WTC11 (cell line): ENCODE results near the gene POLR2L. TPM values are rescaled to one million over a fixed set of nuclear protein-coding genes. Genes with fewer than 3 reads are reported as not detected.
A peak's percentile ranks its signal among the peaks of the same experiment; 100 is the strongest.

Source experiments
- ATAC-seq: fragments of 200-7000 bp; cut with Tn5 transposase; 2 replicates; pipeline ENCODE4 v1.10.0; 2021; ENCODE audit warnings: mild to moderate bottlenecking, moderate library complexity
- CTCF ChIA-PET: fragments of 300-600 bp; sonication (Branson Sonifier 250); formaldehyde crosslinking; loops from one replicate; lab custom pipeline; 2021; ENCODE audit warnings: antibody characterized with exemption; lab: Charles Lee
- POLR2A ChIA-PET: fragments of 350-600 bp; sonication (Branson Sonifier 250); formaldehyde crosslinking; loops from one replicate; lab custom pipeline; 2021; ENCODE audit warnings: antibody characterized with exemption; lab: Charles Lee
- DNase-seq: peaks from one replicate; pipeline ENCODE4 v3.0.0; 2021; ENCODE audit warnings: low spot score
- H3K27ac Mint-ChIP-seq: 2 replicates; pipeline ENCODE4 v1.8.0; 2021; ENCODE audit warnings: mixed read lengths
- H3K27me3 Mint-ChIP-seq: 2 replicates; pipeline ENCODE4 v1.8.0; 2021; ENCODE audit warnings: low read depth, mild to moderate bottlenecking, moderate library complexity, mixed read lengths
- H3K36me3 Mint-ChIP-seq: 2 replicates; pipeline ENCODE4 v1.8.0; 2021; ENCODE audit warnings: mixed read lengths
- H3K4me1 Mint-ChIP-seq: 2 replicates; pipeline ENCODE4 v1.8.0; 2022; ENCODE audit warnings: mixed read lengths
- H3K4me3 Mint-ChIP-seq: 2 replicates; pipeline ENCODE4 v1.8.0; 2021; ENCODE audit warnings: mild to moderate bottlenecking, moderate library complexity, mixed read lengths
- H3K9me3 Mint-ChIP-seq: 2 replicates; pipeline ENCODE4 v1.8.0; 2021; ENCODE audit warnings: mixed read lengths
- ARID4B ChIP-seq: sonication (generic); formaldehyde crosslinking; IDR thresholded peaks from 2 replicates; pipeline ENCODE4 v1.8.0; 2023; ENCODE audit warnings: missing genetic modification reagents, mild to moderate bottlenecking, borderline replicate concordance
- ATF3 ChIP-seq: sonication (generic); formaldehyde crosslinking; conservative IDR thresholded peaks from 2 replicates; pipeline ENCODE4 v1.8.1; 2022; ENCODE audit warnings: mild to moderate bottlenecking, missing genetic modification reagents
- E2F1 ChIP-seq: sonication (generic); formaldehyde crosslinking; IDR thresholded peaks from 2 replicates; pipeline ENCODE4 v1.8.0; 2022; ENCODE audit warnings: mild to moderate bottlenecking, missing genetic modification reagents
- E2F5 ChIP-seq: sonication (generic); formaldehyde crosslinking; IDR thresholded peaks from 2 replicates; pipeline ENCODE4 v1.8.1; 2022; ENCODE audit warnings: mild to moderate bottlenecking, moderate library complexity, missing genetic modification reagents
- ELF4 ChIP-seq: sonication (generic); formaldehyde crosslinking; IDR thresholded peaks from 2 replicates; pipeline ENCODE4 v1.8.1; 2022; ENCODE audit warnings: low read depth, mild to moderate bottlenecking, moderate library complexity, missing genetic modification reagents
- EMX1 ChIP-seq: fragments of 250-450 bp; sonication (Bioruptor Pico); IDR thresholded peaks from 2 replicates; pipeline ENCODE4 v1.8.0; 2021; ENCODE audit warnings: mild to moderate bottlenecking
- ETV6 ChIP-seq: sonication (generic); formaldehyde crosslinking; IDR thresholded peaks from 2 replicates; pipeline ENCODE4 v1.8.1; 2022; ENCODE audit warnings: mild to moderate bottlenecking, missing genetic modification reagents
- FOXJ3 ChIP-seq: sonication (generic); formaldehyde crosslinking; IDR thresholded peaks from 2 replicates; pipeline ENCODE4 v1.9.0; 2021; ENCODE audit warnings: missing genetic modification reagents, mild to moderate bottlenecking, borderline replicate concordance
- FOXP1 ChIP-seq: sonication (generic); formaldehyde crosslinking; IDR thresholded peaks from 2 replicates; pipeline ENCODE4 v1.8.0; 2022; ENCODE audit warnings: missing genetic modification reagents, mild to moderate bottlenecking, moderate library complexity, borderline replicate concordance
- GABPB1 ChIP-seq: sonication (generic); formaldehyde crosslinking; IDR thresholded peaks from 2 replicates; pipeline ENCODE4 v1.8.1; 2023; ENCODE audit warnings: mild to moderate bottlenecking, missing genetic modification reagents
- NR3C1 ChIP-seq: sonication (generic); formaldehyde crosslinking; conservative IDR thresholded peaks from 2 replicates; pipeline ENCODE4 v1.8.1; 2023; ENCODE audit warnings: low read depth, mild to moderate bottlenecking, missing genetic modification reagents
- PREB ChIP-seq: sonication (generic); formaldehyde crosslinking; IDR thresholded peaks from 2 replicates; pipeline ENCODE4 v1.8.1; 2022; ENCODE audit warnings: mild to moderate bottlenecking, missing genetic modification reagents, moderate library complexity, borderline replicate concordance
- TEAD1 ChIP-seq: sonication (generic); formaldehyde crosslinking; IDR thresholded peaks from 2 replicates; pipeline ENCODE4 v1.8.0; 2022; ENCODE audit warnings: mild to moderate bottlenecking, missing genetic modification reagents
- ZNF263 ChIP-seq: sonication (generic); formaldehyde crosslinking; IDR thresholded peaks from 2 replicates; pipeline ENCODE4 v1.8.1; 2022; ENCODE audit warnings: low read depth, mild to moderate bottlenecking, moderate library complexity, missing genetic modification reagents
- ZNF281 ChIP-seq: sonication (generic); formaldehyde crosslinking; IDR thresholded peaks from 2 replicates; pipeline ENCODE4 v1.8.0; 2023; ENCODE audit warnings: mild to moderate bottlenecking, missing genetic modification reagents
- ZNF423 ChIP-seq: fragments of 250-450 bp; sonication (Bioruptor Pico); IDR thresholded peaks from 2 replicates; pipeline ENCODE4 v2.1.2; 2022; ENCODE audit warnings: mild to moderate bottlenecking, moderate library complexity
- ZNF532 ChIP-seq: fragments of 250-450 bp; sonication (Bioruptor Pico); IDR thresholded peaks from 2 replicates; pipeline ENCODE4 v1.9.0; 2021; ENCODE audit warnings: mild to moderate bottlenecking, borderline replicate concordance
- total RNA-seq: library from RNA; stranded (reverse); gene quantifications from 3 replicates; pipeline ENCODE4 v1.2.3, GENCODE V29; 2021

The POLR2L gene
- total RNA-seq, 1 experiment from 2014 or later, result 152 TPM

- no peak for TF ChIP-seq ZNF532 (CRISPR knock-in tag)
- TF ChIP-seq NR3C1 (CRISPR knock-in tag), result no peak
- TF ChIP-seq ETV6, result no peak
These were observed 28.1 kb upstream of the POLR2L start (continued) for GRCh38 chr11:870418-870817.

GRCh38 chr11:870127-870413, 27.7 kb upstream of the POLR2L start:
- ATAC-seq, result peak; percentile 25
- CTCF ChIA-PET, result interaction anchor here (1.0 to 2.1 kb wide), 6 partner anchors 19 to 181 kb away, joined by 3 to 8 read pairs (median 4); no protein-coding TSS in a partner anchor
- no peaks in the 10 kb centered on the region for H3K9me3 Mint-ChIP-seq
- no peaks in the 10 kb centered on the region for H3K4me1 Mint-ChIP-seq
- TF ChIP-seq FOXJ3 (CRISPR knock-in tag), result no peak
- TF ChIP-seq ATF3 (CRISPR knock-in tag), result no peak
- peak; percentile 84 for TF ChIP-seq ZNF423
- TF ChIP-seq, all 79 proteins: peak for 1
- Mint-ChIP-seq H3K27me3 (no peaks in the 10 kb centered on the region; the same call in none of the 2 replicates), H3K36me3 (peaks cover 9% of the 10 kb centered on the region), H3K4me3 (no peak overlapping the region), H3K27ac (no peak overlapping the region)
- peak; percentile 38 for DNase-seq
- POLR2A ChIA-PET, result no interaction called here

GRCh38 chr11:869399-870126, 27.2 kb upstream of the POLR2L start:
- ATAC-seq (no peak), DNase-seq (no peak)
- no peak overlapping the region for H3K27ac Mint-ChIP-seq
- CTCF ChIA-PET, result interaction anchor here (0.5 to 2.1 kb wide), 7 partner anchors 19 to 584 kb away, joined by 3 to 8 read pairs (median 3); no protein-coding TSS in a partner anchor
- no peaks in the 10 kb centered on the region; the same call in 1 of the 2 replicates for H3K27me3 Mint-ChIP-seq
- POLR2A ChIA-PET, result no interaction called here
- peaks cover 7% of the 10 kb centered on the region for H3K36me3 Mint-ChIP-seq
- no peak overlapping the region for H3K4me3 Mint-ChIP-seq
- H3K4me1 Mint-ChIP-seq, result no peaks in the 10 kb centered on the region
- H3K9me3 Mint-ChIP-seq, result no peaks in the 10 kb centered on the region
- TF ChIP-seq ZNF263 (no peak), GABPB1 (no peak), ZNF281 (CRISPR knock-in tag) (no peak), ARID4B (no peak), TEAD1 (CRISPR knock-in tag) (no peak), E2F1 (CRISPR knock-in tag) (no peak), ELF4 (CRISPR knock-in tag) (no peak), PREB (CRISPR knock-in tag) (no peak), E2F5 (CRISPR knock-in tag) (no peak), EMX1 (CRISPR knock-in tag) (no peak), FOXP1 (CRISPR knock-in tag) (no peak)
